ENCODE measurements around the gene MARCHF2. TPM values are rescaled to one million over a fixed set of nuclear protein-coding genes. Genes with fewer than 3 reads are reported as not detected.

MARCHF2 gene
- total and polyA plus RNA-seq, 9 of the 15 experiments (the other 6 are each of a cell fraction or from before 2014, with no cell fraction given), result 0.39 to 6.4 (median 2.2) TPM

DNA sequence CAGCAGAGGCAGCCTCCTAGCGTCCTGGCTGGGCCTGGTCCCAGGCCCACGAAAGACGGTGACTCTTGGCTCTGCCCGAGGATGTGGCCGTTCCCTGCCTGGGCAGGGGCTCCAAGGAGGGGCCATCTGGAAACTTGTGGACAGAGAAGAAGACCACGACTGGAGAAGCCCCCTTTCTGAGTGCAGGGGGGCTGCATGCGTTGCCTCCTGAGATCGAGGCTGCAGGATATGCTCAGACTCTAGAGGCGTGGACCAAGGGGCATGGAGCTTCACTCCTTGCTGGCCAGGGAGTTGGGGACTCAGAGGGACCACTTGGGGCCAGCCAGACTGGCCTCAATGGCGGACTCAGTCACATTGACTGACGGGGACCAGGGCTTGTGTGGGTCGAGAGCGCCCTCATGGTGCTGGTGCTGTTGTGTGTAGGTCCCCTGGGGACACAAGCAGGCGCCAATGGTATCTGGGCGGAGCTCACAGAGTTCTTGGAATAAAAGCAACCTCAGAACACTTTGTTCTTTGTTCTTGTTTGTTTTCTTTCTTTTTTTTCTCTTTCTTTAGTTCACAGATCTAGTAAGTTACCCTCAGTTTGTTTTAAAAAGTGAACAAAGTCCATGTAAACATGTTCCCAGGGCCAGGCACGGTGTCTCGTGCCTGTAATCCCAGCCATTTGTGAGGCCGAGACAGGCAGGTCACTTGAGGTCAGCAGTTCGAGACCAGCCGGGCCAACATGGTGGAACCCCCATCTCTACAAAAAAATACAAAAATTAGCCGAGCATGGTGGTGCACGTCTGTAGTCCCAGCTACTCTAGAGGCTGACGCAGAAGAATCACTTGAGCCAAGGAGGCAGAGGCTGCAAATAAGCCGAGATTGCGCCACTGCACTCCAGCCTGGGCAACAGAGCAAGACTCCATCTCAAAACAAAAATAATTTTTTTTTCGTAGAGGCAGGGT lies 39.0 kb upstream of the MARCHF2 start (continued):
- TF ChIP-seq POLR3A (IDR thresholded peaks at IDR 0.05; ENCODE audit: borderline replicate concordance, extremely low read depth, insufficient read depth, insufficient read length), result no peak
- TF ChIP-seq ZNF384 (IDR thresholded peaks at IDR 0.05; ENCODE audit: low read depth, low read length), result no peak
- no peak for TF ChIP-seq ZNF133 (CRISPR knock-in tag; IDR thresholded peaks at IDR 0.05)
- no peak for TF ChIP-seq MEF2D (tag; conservative IDR thresholded peaks at IDR 0.05; ENCODE audit: low read depth)
- 0 out of 2 replicates have a peak, but pooled peaks have one; percentile 17 for TF ChIP-seq SMC3 (conservative IDR thresholded peaks at IDR 0.05; ENCODE audit: insufficient read depth, low read depth, low read length)
- TF ChIP-seq TEAD1 (CRISPR knock-in tag; IDR thresholded peaks at IDR 0.05), result no peak
- TF ChIP-seq TFAM (CRISPR knock-in tag; conservative IDR thresholded peaks at IDR 0.05), result no peak
- TF ChIP-seq NEUROD1 (IDR thresholded peaks at IDR 0.05; ENCODE audit: borderline replicate concordance, low read depth, low read length, partially characterized antibody), result no peak
- no peak for TF ChIP-seq CCNT2 (IDR thresholded peaks at IDR 0.05; ENCODE audit: borderline replicate concordance, extremely low read depth, insufficient read length, low read depth, low read length)
- no peak for TF ChIP-seq LCOR (CRISPR knock-in tag; IDR thresholded peaks at IDR 0.05)
- TF ChIP-seq, protein P1, sequence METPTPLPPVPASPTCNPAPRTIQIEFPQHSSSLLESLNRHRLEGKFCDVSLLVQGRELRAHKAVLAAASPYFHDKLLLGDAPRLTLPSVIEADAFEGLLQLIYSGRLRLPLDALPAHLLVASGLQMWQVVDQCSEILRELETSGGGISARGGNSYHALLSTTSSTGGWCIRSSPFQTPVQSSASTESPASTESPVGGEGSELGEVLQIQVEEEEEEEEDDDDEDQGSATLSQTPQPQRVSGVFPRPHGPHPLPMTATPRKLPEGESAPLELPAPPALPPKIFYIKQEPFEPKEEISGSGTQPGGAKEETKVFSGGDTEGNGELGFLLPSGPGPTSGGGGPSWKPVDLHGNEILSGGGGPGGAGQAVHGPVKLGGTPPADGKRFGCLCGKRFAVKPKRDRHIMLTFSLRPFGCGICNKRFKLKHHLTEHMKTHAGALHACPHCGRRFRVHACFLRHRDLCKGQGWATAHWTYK (CRISPR knock-in tag; IDR thresholded peaks at IDR 0.05), result no peak
- no peak for TF ChIP-seq SIRT6 (IDR thresholded peaks at IDR 0.05; ENCODE audit: low read depth, low read length)
- TF ChIP-seq, protein P2, sequence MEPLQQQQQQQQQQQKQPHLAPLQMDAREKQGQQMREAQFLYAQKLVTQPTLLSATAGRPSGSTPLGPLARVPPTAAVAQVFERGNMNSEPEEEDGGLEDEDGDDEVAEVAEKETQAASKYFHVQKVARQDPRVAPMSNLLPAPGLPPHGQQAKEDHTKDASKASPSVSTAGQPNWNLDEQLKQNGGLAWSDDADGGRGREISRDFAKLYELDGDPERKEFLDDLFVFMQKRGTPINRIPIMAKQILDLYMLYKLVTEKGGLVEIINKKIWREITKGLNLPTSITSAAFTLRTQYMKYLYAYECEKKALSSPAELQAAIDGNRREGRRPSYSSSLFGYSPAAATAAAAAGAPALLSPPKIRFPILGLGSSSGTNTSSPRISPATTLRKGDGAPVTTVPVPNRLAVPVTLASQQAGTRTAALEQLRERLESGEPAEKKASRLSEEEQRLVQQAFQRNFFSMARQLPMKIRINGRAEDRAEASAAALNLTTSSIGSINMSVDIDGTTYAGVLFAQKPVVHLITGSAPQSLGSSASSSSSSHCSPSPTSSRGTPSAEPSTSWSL (CRISPR knock-in tag; IDR thresholded peaks at IDR 0.05; ENCODE audit: borderline replicate concordance), result no peak
- no peak for TF ChIP-seq ZNF699 (CRISPR knock-in tag; IDR thresholded peaks at IDR 0.05; ENCODE audit: insufficient replicate concordance)
- no peak for TF ChIP-seq NCOA4 (IDR thresholded peaks at IDR 0.05; ENCODE audit: partially characterized antibody)
- no peak for TF ChIP-seq TAL1 (IDR thresholded peaks at IDR 0.05)
- no peak for TF ChIP-seq HEY1 (CRISPR knock-in tag; IDR thresholded peaks at IDR 0.05; ENCODE audit: borderline replicate concordance)
- TF ChIP-seq, protein P3, sequence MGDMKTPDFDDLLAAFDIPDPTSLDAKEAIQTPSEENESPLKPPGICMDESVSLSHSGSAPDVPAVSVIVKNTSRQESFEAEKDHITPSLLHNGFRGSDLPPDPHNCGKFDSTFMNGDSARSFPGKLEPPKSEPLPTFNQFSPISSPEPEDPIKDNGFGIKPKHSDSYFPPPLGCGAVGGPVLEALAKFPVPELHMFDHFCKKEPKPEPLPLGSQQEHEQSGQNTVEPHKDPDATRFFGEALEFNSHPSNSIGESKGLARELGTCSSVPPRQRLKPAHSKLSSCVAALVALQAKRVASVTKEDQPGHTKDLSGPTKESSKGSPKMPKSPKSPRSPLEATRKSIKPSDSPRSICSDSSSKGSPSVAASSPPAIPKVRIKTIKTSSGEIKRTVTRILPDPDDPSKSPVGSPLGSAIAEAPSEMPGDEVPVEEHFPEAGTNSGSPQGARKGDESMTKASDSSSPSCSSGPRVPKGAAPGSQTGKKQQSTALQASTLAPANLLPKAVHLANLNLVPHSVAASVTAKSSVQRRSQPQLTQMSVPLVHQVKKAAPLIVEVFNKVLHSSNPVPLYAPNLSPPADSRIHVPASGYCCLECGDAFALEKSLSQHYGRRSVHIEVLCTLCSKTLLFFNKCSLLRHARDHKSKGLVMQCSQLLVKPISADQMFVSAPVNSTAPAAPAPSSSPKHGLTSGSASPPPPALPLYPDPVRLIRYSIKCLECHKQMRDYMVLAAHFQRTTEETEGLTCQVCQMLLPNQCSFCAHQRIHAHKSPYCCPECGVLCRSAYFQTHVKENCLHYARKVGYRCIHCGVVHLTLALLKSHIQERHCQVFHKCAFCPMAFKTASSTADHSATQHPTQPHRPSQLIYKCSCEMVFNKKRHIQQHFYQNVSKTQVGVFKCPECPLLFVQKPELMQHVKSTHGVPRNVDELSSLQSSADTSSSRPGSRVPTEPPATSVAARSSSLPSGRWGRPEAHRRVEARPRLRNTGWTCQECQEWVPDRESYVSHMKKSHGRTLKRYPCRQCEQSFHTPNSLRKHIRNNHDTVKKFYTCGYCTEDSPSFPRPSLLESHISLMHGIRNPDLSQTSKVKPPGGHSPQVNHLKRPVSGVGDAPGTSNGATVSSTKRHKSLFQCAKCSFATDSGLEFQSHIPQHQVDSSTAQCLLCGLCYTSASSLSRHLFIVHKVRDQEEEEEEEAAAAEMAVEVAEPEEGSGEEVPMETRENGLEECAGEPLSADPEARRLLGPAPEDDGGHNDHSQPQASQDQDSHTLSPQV (IDR thresholded peaks at IDR 0.05), result 0 out of 2 replicates have a peak, but pooled peaks have one; percentile 40
